ENCODE results near the gene ZNF219. TPM values are rescaled to one million over a fixed set of nuclear protein-coding genes. Genes with fewer than 3 reads are reported as not detected.

ZNF219 gene
- total RNA-seq, 1 experiment from 2014 or later: 84.5 TPM

- Histone ChIP-seq H2BK12ac (ENCODE audit: insufficient read length, low read depth, low read length) (no peak overlapping the region), H2BK15ac (ENCODE audit: low read depth, low read length) (no peak overlapping the region), H3K9me3 (ENCODE audit: control insufficient read depth, low read depth, low read length) (no peaks in the 10 kb centered on the region), H3K9ac (ENCODE audit: extremely low read depth, insufficient read length, low read length) (no peak overlapping the region), H3K18ac (ENCODE audit: insufficient read length, low read depth, low read length) (no peak overlapping the region), H3K4me2 (ENCODE audit: insufficient read depth, insufficient read length, low read length) (no peak overlapping the region), H3T11ph (ENCODE audit: low read length) (no peak overlapping the region), H3K14ac (ENCODE audit: insufficient read depth, low read length) (no peak overlapping the region), H4K8ac (replicated peaks; ENCODE audit: insufficient read length, low read depth, low read length) (no peak overlapping the region), H2AK5ac (ENCODE audit: insufficient read length, low read length) (no peak overlapping the region), H3K56ac (ENCODE audit: insufficient read length, low read depth, low read length) (no peak overlapping the region), H2BK120ac (ENCODE audit: low read depth, low read length, poor library complexity, severe bottlenecking) (no peak overlapping the region), H4K5ac (ENCODE audit: insufficient read length, low read depth, low read length) (no peak overlapping the region), H2BK20ac (ENCODE audit: low read depth, low read length, poor library complexity, severe bottlenecking) (no peak overlapping the region), H3K4ac (ENCODE audit: low read depth, low read length) (no peak overlapping the region), H4K91ac (ENCODE audit: insufficient read length, low read depth, low read length) (no peak overlapping the region), H3K23ac (ENCODE audit: insufficient read length, low read depth, low read length) (no peak overlapping the region), H3K27ac (ENCODE audit: insufficient read length, low read depth, low read length) (no peak overlapping the region), H3K79me1 (ENCODE audit: insufficient read depth, low read depth, low read length, poor library complexity, severe bottlenecking) (no peaks in the 10 kb centered on the region), H3K23me2 (ENCODE audit: insufficient read length, low read depth, low read length, poor library complexity, severe bottlenecking) (peaks cover 19% of the 10 kb centered on the region), H4K20me1 (ENCODE audit: control insufficient read depth, insufficient read depth, insufficient read length) (no peaks in the 10 kb centered on the region), H3K27me3 (ENCODE audit: insufficient read depth, low read length) (no peaks in the 10 kb centered on the region), H2AFZ (ENCODE audit: low read length) (no peak overlapping the region), H2BK5ac (ENCODE audit: insufficient read length, low read length) (no peak overlapping the region), H3K4me1 (ENCODE audit: insufficient read depth, low read length) (peaks cover 4% of the 10 kb centered on the region; the same call in 1 of the 2 replicates), H3K79me2 (ENCODE audit: insufficient read depth, low read length) (no peaks in the 10 kb centered on the region)
- DNase-seq: no peak
- TF ChIP-seq, protein P1, sequence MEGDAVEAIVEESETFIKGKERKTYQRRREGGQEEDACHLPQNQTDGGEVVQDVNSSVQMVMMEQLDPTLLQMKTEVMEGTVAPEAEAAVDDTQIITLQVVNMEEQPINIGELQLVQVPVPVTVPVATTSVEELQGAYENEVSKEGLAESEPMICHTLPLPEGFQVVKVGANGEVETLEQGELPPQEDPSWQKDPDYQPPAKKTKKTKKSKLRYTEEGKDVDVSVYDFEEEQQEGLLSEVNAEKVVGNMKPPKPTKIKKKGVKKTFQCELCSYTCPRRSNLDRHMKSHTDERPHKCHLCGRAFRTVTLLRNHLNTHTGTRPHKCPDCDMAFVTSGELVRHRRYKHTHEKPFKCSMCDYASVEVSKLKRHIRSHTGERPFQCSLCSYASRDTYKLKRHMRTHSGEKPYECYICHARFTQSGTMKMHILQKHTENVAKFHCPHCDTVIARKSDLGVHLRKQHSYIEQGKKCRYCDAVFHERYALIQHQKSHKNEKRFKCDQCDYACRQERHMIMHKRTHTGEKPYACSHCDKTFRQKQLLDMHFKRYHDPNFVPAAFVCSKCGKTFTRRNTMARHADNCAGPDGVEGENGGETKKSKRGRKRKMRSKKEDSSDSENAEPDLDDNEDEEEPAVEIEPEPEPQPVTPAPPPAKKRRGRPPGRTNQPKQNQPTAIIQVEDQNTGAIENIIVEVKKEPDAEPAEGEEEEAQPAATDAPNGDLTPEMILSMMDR (conservative IDR thresholded peaks at IDR 0.05): no peak
- H3K4me3 Mint-ChIP-seq: no peak overlapping the region
- WGBS (ENCODE audit: extremely low coverage, insufficient read length, low lambda C conversion rate): no CpG with 5 or more reads among the region's 26 CpGs
- no peak overlapping the region for H3K27ac Mint-ChIP-seq
- peaks cover 47 to 74% (median 69%) of the 10 kb centered on the region in 3 experiments for H3K36me3 Mint-ChIP-seq (ENCODE audit: insufficient read depth in 1 of 3, low read depth in 3 of 3)
- no peaks in the 10 kb centered on the region; the same call in 1 of the 2 replicates for H3K27me3 Mint-ChIP-seq (ENCODE audit: low read depth)
- peaks cover 15 to 16% of the 10 kb centered on the region in 2 experiments for H3K4me1 Mint-ChIP-seq
- H3K9me3 Mint-ChIP-seq: no peaks in the 10 kb centered on the region
Measured at GRCh38 chr14:21074398-21075272, 23.8 kb downstream of the ZNF219 start.

Data from H9 (cell line).